ENCODE results near the gene FOXO3.

DNA sequence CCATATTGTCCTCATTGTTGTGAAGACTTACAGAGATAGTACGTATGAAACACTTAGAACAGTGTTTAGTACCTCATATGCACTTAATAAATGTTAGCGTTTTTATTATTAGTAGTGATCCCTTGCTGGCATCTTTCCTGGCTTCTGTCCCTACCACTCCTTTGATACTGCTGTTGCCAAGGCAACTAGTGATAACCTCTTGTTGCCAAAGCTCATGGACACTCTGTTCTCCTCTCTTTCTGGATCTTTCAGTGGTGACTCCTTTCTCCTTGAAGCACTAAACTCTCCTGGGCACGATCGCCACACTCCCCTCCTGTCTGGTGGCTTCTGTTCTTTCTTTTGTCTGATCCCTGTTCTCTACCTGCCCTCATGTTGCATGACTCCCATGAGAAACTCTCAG lies 83.5 kb downstream of the FOXO3 start:
- TF ChIP-seq EZH2phosphoT487 (IDR thresholded peaks at IDR 0.05; ENCODE audit: insufficient read depth, low read depth) = no peak
- TF ChIP-seq EZH2 (IDR thresholded peaks at IDR 0.05; ENCODE audit: insufficient read depth, poor library complexity, severe bottlenecking) = no peak

Measured in GM23248 (cell line).